ENCODE measurements around the gene PLP2.

- TF ChIP-seq TAF1 (IDR thresholded peaks at IDR 0.05; ENCODE audit: borderline replicate concordance, insufficient read depth, low read length) (no peak), POLR2AphosphoS5 (IDR thresholded peaks at IDR 0.05; ENCODE audit: low read depth, low read length) (no peak)
Observed at GRCh38 chrX:49157194-49157593, 14.5 kb upstream of the PLP2 start.

Measured in PFSK-1 (cell line).